ENCODE measurements around the gene PRKCE. TPM values are rescaled to one million over a fixed set of nuclear protein-coding genes. Genes with fewer than 3 reads are reported as not detected.

Gene PRKCE
- total RNA-seq, 1 experiment from 2014 or later, result 14.8 TPM

DNA sequence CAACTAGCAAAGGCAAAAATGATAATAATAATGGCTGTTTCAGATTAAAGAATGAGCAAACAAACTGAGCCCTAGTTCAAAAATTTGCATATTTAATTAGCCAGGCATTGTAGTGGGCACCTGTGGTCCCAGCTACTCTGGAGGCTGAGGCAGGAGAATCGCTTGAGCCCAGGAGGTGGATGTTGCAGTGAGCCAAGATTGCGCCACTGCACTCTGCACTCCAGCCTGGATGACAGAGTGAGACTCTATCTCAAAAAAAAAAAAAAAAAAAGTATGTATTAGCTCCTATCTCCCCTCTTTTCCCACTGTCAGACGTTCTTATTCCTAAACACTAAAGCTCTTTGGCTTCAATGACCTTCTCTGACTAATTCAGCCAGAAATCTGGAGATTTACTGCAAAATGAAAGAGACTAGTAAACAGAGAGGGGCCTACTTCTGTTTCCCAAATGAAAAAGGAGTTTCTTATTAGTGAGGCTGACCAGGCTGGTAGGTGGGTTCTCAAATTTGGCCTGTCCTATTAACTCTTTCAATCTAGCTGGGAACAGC is 36.5 kb upstream of the PRKCE start:
- DNase-seq (ENCODE audit: low read depth, low spot score) (no peak), ATAC-seq (no peak)
- peaks cover 6% of the 10 kb centered on the region for H3K79me2 ChIP-seq (ENCODE audit: insufficient read depth, low read length)
- H3K4me1 ChIP-seq (ENCODE audit: control insufficient read depth in 1 of 2, insufficient read depth in 2 of 2, low read length in 2 of 2), result peaks cover 3 to 19% of the 10 kb centered on the region in 2 experiments; a peak in 3 of 4 replicates
- H4K20me1 ChIP-seq (ENCODE audit: insufficient read depth), result no peaks in the 10 kb centered on the region
- H2AFZ ChIP-seq (ENCODE audit: low read depth, low read length, poor library complexity, severe bottlenecking), result no peak overlapping the region
- ChIA-PET RAD21 (ENCODE audit: low non-redundant PET in 1 of 2, low total read pairs in 2 of 2, uncharacterized antibody in 2 of 2, unreplicated experiment in 2 of 2) (no interaction called here), CTCF (no interaction called here), POLR2A (no interaction called here)
- H3K4me3 ChIP-seq (replicated peaks in 1 of 2; ENCODE audit: low read depth in 1 of 2, low read length in 2 of 2), result no peak overlapping the region
- intact Hi-C loops (cut with micrococcal nuclease), result no loop called here
- no peaks in the 10 kb centered on the region for H3K27me3 ChIP-seq (ENCODE audit: insufficient read depth, low read length)
- no peaks in the 10 kb centered on the region for H3K36me3 ChIP-seq (ENCODE audit: control insufficient read depth in 1 of 2, insufficient read depth in 2 of 2, low read length in 2 of 2)
- no peaks in the 10 kb centered on the region for H3K9me3 ChIP-seq (ENCODE audit: control insufficient read depth in 1 of 2, insufficient read depth in 1 of 2, low read depth in 1 of 2, low read length in 2 of 2)
- H3K9ac ChIP-seq (ENCODE audit: low read length), result no peak overlapping the region
- no peak overlapping the region for H3K27ac ChIP-seq (ENCODE audit: low read depth, low read length)
- no TSS peak for BruUV-seq (replicated peaks)
- H3K4me2 ChIP-seq (ENCODE audit: low read length), result no peak overlapping the region
- TF ChIP-seq CBX3 (IDR thresholded peaks at IDR 0.05; ENCODE audit: low read depth), result no peak
- TF ChIP-seq ZFX (IDR thresholded peaks at IDR 0.05), result no peak
- no peak for TF ChIP-seq EZH2phosphoT487 (IDR thresholded peaks at IDR 0.05; ENCODE audit: borderline replicate concordance)
- TF ChIP-seq ZNF274 (IDR thresholded peaks at IDR 0.05; ENCODE audit: low read depth, low read length), result no peak
- no peak for TF ChIP-seq YY1 (IDR thresholded peaks at IDR 0.05; ENCODE audit: extremely low read depth, insufficient replicate concordance, low read depth, low read length)
- TF ChIP-seq, protein P1, sequence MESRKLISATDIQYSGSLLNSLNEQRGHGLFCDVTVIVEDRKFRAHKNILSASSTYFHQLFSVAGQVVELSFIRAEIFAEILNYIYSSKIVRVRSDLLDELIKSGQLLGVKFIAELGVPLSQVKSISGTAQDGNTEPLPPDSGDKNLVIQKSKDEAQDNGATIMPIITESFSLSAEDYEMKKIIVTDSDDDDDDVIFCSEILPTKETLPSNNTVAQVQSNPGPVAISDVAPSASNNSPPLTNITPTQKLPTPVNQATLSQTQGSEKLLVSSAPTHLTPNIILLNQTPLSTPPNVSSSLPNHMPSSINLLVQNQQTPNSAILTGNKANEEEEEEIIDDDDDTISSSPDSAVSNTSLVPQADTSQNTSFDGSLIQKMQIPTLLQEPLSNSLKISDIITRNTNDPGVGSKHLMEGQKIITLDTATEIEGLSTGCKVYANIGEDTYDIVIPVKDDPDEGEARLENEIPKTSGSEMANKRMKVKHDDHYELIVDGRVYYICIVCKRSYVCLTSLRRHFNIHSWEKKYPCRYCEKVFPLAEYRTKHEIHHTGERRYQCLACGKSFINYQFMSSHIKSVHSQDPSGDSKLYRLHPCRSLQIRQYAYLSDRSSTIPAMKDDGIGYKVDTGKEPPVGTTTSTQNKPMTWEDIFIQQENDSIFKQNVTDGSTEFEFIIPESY (IDR thresholded peaks at IDR 0.05; ENCODE audit: extremely low read depth, insufficient replicate concordance, low read length), result no peak
- no peak for TF ChIP-seq FOSL1 (IDR thresholded peaks at IDR 0.05; ENCODE audit: low read depth)
- TF ChIP-seq POLR2A (IDR thresholded peaks at IDR 0.05; ENCODE audit: borderline replicate concordance, extremely low read depth, insufficient read depth, insufficient read length), result no peak
- TF ChIP-seq SIN3A (IDR thresholded peaks at IDR 0.05; ENCODE audit: low read depth), result no peak
- no peak for TF ChIP-seq CEBPB (IDR thresholded peaks at IDR 0.05; ENCODE audit: low read depth)
- TF ChIP-seq, protein P2, sequence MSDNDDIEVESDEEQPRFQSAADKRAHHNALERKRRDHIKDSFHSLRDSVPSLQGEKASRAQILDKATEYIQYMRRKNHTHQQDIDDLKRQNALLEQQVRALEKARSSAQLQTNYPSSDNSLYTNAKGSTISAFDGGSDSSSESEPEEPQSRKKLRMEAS (IDR thresholded peaks at IDR 0.05), result no peak
- TF ChIP-seq, protein P3, sequence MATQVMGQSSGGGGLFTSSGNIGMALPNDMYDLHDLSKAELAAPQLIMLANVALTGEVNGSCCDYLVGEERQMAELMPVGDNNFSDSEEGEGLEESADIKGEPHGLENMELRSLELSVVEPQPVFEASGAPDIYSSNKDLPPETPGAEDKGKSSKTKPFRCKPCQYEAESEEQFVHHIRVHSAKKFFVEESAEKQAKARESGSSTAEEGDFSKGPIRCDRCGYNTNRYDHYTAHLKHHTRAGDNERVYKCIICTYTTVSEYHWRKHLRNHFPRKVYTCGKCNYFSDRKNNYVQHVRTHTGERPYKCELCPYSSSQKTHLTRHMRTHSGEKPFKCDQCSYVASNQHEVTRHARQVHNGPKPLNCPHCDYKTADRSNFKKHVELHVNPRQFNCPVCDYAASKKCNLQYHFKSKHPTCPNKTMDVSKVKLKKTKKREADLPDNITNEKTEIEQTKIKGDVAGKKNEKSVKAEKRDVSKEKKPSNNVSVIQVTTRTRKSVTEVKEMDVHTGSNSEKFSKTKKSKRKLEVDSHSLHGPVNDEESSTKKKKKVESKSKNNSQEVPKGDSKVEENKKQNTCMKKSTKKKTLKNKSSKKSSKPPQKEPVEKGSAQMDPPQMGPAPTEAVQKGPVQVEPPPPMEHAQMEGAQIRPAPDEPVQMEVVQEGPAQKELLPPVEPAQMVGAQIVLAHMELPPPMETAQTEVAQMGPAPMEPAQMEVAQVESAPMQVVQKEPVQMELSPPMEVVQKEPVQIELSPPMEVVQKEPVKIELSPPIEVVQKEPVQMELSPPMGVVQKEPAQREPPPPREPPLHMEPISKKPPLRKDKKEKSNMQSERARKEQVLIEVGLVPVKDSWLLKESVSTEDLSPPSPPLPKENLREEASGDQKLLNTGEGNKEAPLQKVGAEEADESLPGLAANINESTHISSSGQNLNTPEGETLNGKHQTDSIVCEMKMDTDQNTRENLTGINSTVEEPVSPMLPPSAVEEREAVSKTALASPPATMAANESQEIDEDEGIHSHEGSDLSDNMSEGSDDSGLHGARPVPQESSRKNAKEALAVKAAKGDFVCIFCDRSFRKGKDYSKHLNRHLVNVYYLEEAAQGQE (IDR thresholded peaks at IDR 0.05; ENCODE audit: low read depth), result no peak
- no peak for TF ChIP-seq SRF (IDR thresholded peaks at IDR 0.05; ENCODE audit: low read depth)
- TF ChIP-seq EZH2 (IDR thresholded peaks at IDR 0.05), result no peak
- TF ChIP-seq, protein P4, sequence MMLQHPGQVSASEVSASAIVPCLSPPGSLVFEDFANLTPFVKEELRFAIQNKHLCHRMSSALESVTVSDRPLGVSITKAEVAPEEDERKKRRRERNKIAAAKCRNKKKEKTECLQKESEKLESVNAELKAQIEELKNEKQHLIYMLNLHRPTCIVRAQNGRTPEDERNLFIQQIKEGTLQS (IDR thresholded peaks at IDR 0.05), result no peak
- TF ChIP-seq EGR1 (IDR thresholded peaks at IDR 0.05; ENCODE audit: low read depth), result no peak
- TF ChIP-seq, protein P5, sequence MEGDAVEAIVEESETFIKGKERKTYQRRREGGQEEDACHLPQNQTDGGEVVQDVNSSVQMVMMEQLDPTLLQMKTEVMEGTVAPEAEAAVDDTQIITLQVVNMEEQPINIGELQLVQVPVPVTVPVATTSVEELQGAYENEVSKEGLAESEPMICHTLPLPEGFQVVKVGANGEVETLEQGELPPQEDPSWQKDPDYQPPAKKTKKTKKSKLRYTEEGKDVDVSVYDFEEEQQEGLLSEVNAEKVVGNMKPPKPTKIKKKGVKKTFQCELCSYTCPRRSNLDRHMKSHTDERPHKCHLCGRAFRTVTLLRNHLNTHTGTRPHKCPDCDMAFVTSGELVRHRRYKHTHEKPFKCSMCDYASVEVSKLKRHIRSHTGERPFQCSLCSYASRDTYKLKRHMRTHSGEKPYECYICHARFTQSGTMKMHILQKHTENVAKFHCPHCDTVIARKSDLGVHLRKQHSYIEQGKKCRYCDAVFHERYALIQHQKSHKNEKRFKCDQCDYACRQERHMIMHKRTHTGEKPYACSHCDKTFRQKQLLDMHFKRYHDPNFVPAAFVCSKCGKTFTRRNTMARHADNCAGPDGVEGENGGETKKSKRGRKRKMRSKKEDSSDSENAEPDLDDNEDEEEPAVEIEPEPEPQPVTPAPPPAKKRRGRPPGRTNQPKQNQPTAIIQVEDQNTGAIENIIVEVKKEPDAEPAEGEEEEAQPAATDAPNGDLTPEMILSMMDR (IDR thresholded peaks at IDR 0.05 in 2 of 3, conservative IDR thresholded peaks at IDR 0.05 in 1 of 3; ENCODE audit: borderline replicate concordance in 1 of 3, insufficient read depth in 1 of 3, low read depth in 2 of 3, low read length in 2 of 3), result no peak
- no peaks in the 10 kb centered on the region for H3K9me2 ChIP-seq (ENCODE audit: insufficient read depth)
